Testis (tissue), 3 donors: ENCODE measurements around the gene GYPC. TPM values are rescaled to one million over a fixed set of nuclear protein-coding genes. Genes with fewer than 3 reads are reported as not detected.

Experiments used
- DNase-seq: peaks from one replicate; pipeline ENCODE4 v3.0.0-alpha.2; 2019
- H3K27ac ChIP-seq, 2 donors: fragments of 200-600 bp; sonication (generic); one replicate each; pipeline ENCODE4 v1.5.1; 2019
- H3K27me3 ChIP-seq: fragments of 200-600 bp; sonication (generic); one replicate; pipeline ENCODE4 v1.5.1; 2019
- H3K36me3 ChIP-seq: fragments of 200-600 bp; sonication (generic); one replicate; pipeline ENCODE4 v1.5.1; 2017; ENCODE audit warnings: low read depth; ENCODE audit errors: missing control alignments
- H3K4me1 ChIP-seq: fragments of 200-600 bp; sonication (generic); one replicate; pipeline ENCODE4 v1.5.1; 2019
- H3K4me3 ChIP-seq, 2 donors: fragments of 200-600 bp; sonication (generic); one replicate each; pipeline ENCODE4 v1.5.1; 2017 to 2019
- H3K9me3 ChIP-seq: fragments of 200-600 bp; sonication (generic); one replicate; pipeline ENCODE4 v1.5.1; 2017
- CTCF ChIP-seq, 3 experiments: fragments of 450-650 bp in 2 of 3; fragments of 200-600 bp in 1 of 3; sonication (generic) in 1 of 3; IDR thresholded peaks; one replicate each; pipeline ENCODE4 v1.5.1; 2016 to 2019; ENCODE audit warnings: antibody characterized with exemption in 3 of 3, mild to moderate bottlenecking in 2 of 3, moderate library complexity in 1 of 3
- POLR2A ChIP-seq: fragments of 450-650 bp; IDR thresholded peaks from one replicate; pipeline ENCODE4 v1.6.1; 2017; ENCODE audit warnings: antibody characterized with exemption, mild to moderate bottlenecking, moderate library complexity
- WGBS, 2 donors: methylation state at CpG; one replicate each; pipeline ENCODE4 v1.1.5; 2018; 5-methylcytosine and 5-hydroxymethylcytosine counted together
- intact Hi-C: fragments of 100-400 bp; cut with DNase I; formaldehyde crosslinking; loops from one replicate; pipeline ENCODE4 v1.15.1; 2023; ENCODE audit warnings: low total_unique reads
- polyA plus RNA-seq: library from polyadenylated mRNA; stranded (reverse); fragments of 350-450 nt; fragmentation: Illumina TruSeq; extraction: RNeasy Lipid Tissue Mini Kit (QIAGEN cat#74804); gene quantifications from one replicate; pipeline ENCODE4 v1.2.3, GENCODE V29; 2014; ENCODE audit warnings: low read depth, low replicate concordance; ENCODE audit not compliant: insufficient read depth
- total RNA-seq, 2 donors: library from RNA; depleted of rRNA; stranded (reverse); fragments of >200 nt; gene quantifications; one replicate each; pipeline ENCODE4 v1.2.3, GENCODE V29; 2016

The GYPC gene
- total and polyA plus RNA-seq, 3 donors from 2014 or later = 9.9 to 40.2 (median 15.5) TPM

- no peaks in the 10 kb centered on the region for H3K4me1 ChIP-seq
- 76 to 77% methylated on average over 7 of the region's 7 CpGs for WGBS, 2 donors
- H3K27me3 ChIP-seq = no peaks in the 10 kb centered on the region
- intact Hi-C loops = no loop called here
- H3K4me3 ChIP-seq = no peak overlapping the region
- no peak overlapping the region for H3K27ac ChIP-seq
- H3K36me3 ChIP-seq = no peaks in the 10 kb centered on the region
- no peak for DNase-seq
- no peaks in the 10 kb centered on the region for H3K9me3 ChIP-seq
- no peak for TF ChIP-seq POLR2A
- no peak for TF ChIP-seq CTCF (IDR thresholded peaks at IDR 0.05)
These were observed 76.8 kb downstream of the GYPC start for GRCh38 chr2:126732682-126733245.

- no peaks in the 10 kb centered on the region for H3K9me3 ChIP-seq
- H3K36me3 ChIP-seq = no peaks in the 10 kb centered on the region
- WGBS, 2 donors = 84 to 89% methylated on average over 1 of the region's 1 CpG
- TF ChIP-seq CTCF (IDR thresholded peaks at IDR 0.05) (no peak), POLR2A (no peak)
- no peak overlapping the region for H3K27ac ChIP-seq
- DNase-seq = no peak
- no peaks in the 10 kb centered on the region for H3K4me1 ChIP-seq
- H3K4me3 ChIP-seq = no peak overlapping the region
- no peaks in the 10 kb centered on the region for H3K27me3 ChIP-seq
- intact Hi-C loops = no loop called here
These were observed 77.8 kb downstream of the GYPC start for GRCh38 chr2:126733795-126734194.

GRCh38 chr2:126736133-126736874 lies 80.3 kb downstream of the GYPC start:
- no peaks in the 10 kb centered on the region for H3K4me1 ChIP-seq
- H3K27me3 ChIP-seq = no peaks in the 10 kb centered on the region
- no peak overlapping the region for H3K27ac ChIP-seq
- whole genome bisulfite sequencing, 2 donors = 74 to 75% methylated on average over 8 of the region's 8 CpGs
- intact Hi-C loops = no loop called here
- no peak for TF ChIP-seq POLR2A
- no peak for TF ChIP-seq CTCF (IDR thresholded peaks at IDR 0.05)
- no peaks in the 10 kb centered on the region for H3K36me3 ChIP-seq
- H3K4me3 ChIP-seq = no peak overlapping the region
- no peak for DNase-seq
- no peaks in the 10 kb centered on the region for H3K9me3 ChIP-seq

- TF ChIP-seq CTCF (IDR thresholded peaks at IDR 0.05) (no peak), POLR2A (no peak)
- Histone ChIP-seq H3K36me3 (no peaks in the 10 kb centered on the region), H3K27ac (no peak overlapping the region), H3K27me3 (no peaks in the 10 kb centered on the region), H3K4me1 (no peaks in the 10 kb centered on the region), H3K4me3 (no peak overlapping the region), H3K9me3 (no peaks in the 10 kb centered on the region)
- WGBS, 2 donors = 96 to 100% methylated on average over 1 of the region's 1 CpG
- intact Hi-C loops = no loop called here
- no peak for DNase-seq
These were observed 83.2 kb downstream of the GYPC start for GRCh38 chr2:126739141-126739540.

- Histone ChIP-seq H3K27ac (no peak overlapping the region), H3K9me3 (no peaks in the 10 kb centered on the region), H3K36me3 (no peaks in the 10 kb centered on the region), H3K4me3 (no peak overlapping the region), H3K4me1 (no peaks in the 10 kb centered on the region), H3K27me3 (no peaks in the 10 kb centered on the region)
- no peak for DNase-seq
- 76 to 96% methylated on average over 3 of the region's 3 CpGs for WGBS, 2 donors
- intact Hi-C loops = no loop called here
- no peak for TF ChIP-seq CTCF (IDR thresholded peaks at IDR 0.05)
- no peak for TF ChIP-seq POLR2A
These were observed 88.7 kb downstream of the GYPC start for GRCh38 chr2:126744640-126745039.
